IPS-20b (cell line): ENCODE data around the gene ELL2.

Source experiments
- H3K27ac ChIP-seq: one replicate; pipeline ENCODE4 v1.5.1; 2013; ENCODE audit warnings: low read length
- H3K27me3 ChIP-seq: 2 replicates; pipeline ENCODE4 v1.6.1; 2013; ENCODE audit warnings: mild to moderate bottlenecking, low read length, inconsistent platforms; ENCODE audit not compliant: insufficient read depth
- H3K36me3 ChIP-seq: 2 replicates; pipeline ENCODE4 v1.6.1; 2013; ENCODE audit warnings: low read depth, mild to moderate bottlenecking, inconsistent platforms, low read length, moderate library complexity; ENCODE audit not compliant: insufficient read depth
- H3K4me1 ChIP-seq: 2 replicates; pipeline ENCODE4 v1.6.1; 2013; ENCODE audit warnings: mild to moderate bottlenecking, control low read depth, inconsistent platforms, low read length, moderate library complexity; ENCODE audit not compliant: insufficient read depth
- H3K4me3 ChIP-seq: 2 replicates; pipeline ENCODE4 v1.5.1; 2013; ENCODE audit warnings: mild to moderate bottlenecking, low read length, inconsistent platforms
- H3K9ac ChIP-seq: 2 replicates; pipeline ENCODE4 v1.6.1; 2013; ENCODE audit warnings: low read depth, mild to moderate bottlenecking, inconsistent platforms, low read length, moderate library complexity
- H3K9me3 ChIP-seq: 2 replicates; pipeline ENCODE4 v1.6.1; 2013; ENCODE audit warnings: mild to moderate bottlenecking, low read depth, low read length, inconsistent platforms; ENCODE audit not compliant: insufficient read depth

ELL2 gene

GRCh38 chr5:95899829-95900228, 61.8 kb downstream of the ELL2 start:
- H3K9ac ChIP-seq, result no peak overlapping the region
- no peaks in the 10 kb centered on the region for H3K27me3 ChIP-seq
- peaks cover 19% of the 10 kb centered on the region for H3K4me1 ChIP-seq
- H3K27ac ChIP-seq, result no peak overlapping the region
- peaks cover 5% of the 10 kb centered on the region for H3K36me3 ChIP-seq
- no peaks in the 10 kb centered on the region for H3K9me3 ChIP-seq
- H3K4me3 ChIP-seq, result no peak overlapping the region

GRCh38 chr5:95899006-95899405, 62.6 kb downstream of the ELL2 start:
- H3K27ac ChIP-seq, result no peak overlapping the region
- H3K36me3 ChIP-seq, result peaks cover 5% of the 10 kb centered on the region
- peaks cover 25% of the 10 kb centered on the region for H3K4me1 ChIP-seq
- no peak overlapping the region for H3K4me3 ChIP-seq
- no peaks in the 10 kb centered on the region for H3K27me3 ChIP-seq
- H3K9ac ChIP-seq, result no peak overlapping the region
- H3K9me3 ChIP-seq, result no peaks in the 10 kb centered on the region

GRCh38 chr5:95895771-95896170, 65.9 kb downstream of the ELL2 start:
- Histone ChIP-seq H3K4me3 (no peak overlapping the region; the same call in 1 of the 2 replicates), H3K4me1 (peaks cover 25% of the 10 kb centered on the region), H3K36me3 (peaks cover 12% of the 10 kb centered on the region), H3K9me3 (no peaks in the 10 kb centered on the region), H3K27ac (no peak overlapping the region), H3K9ac (no peak overlapping the region), H3K27me3 (no peaks in the 10 kb centered on the region)

GRCh38 chr5:95895251-95895650, 66.4 kb downstream of the ELL2 start:
- Histone ChIP-seq H3K36me3 (peaks cover 17% of the 10 kb centered on the region), H3K4me1 (peaks cover 25% of the 10 kb centered on the region), H3K9ac (peak overlapping the region; percentile 19; the same call in 1 of the 2 replicates), H3K27me3 (no peaks in the 10 kb centered on the region), H3K4me3 (no peak overlapping the region; the same call in 1 of the 2 replicates), H3K27ac (no peak overlapping the region), H3K9me3 (no peaks in the 10 kb centered on the region)

GRCh38 chr5:95892784-95893354, 68.8 kb downstream of the ELL2 start:
- H3K27ac ChIP-seq, result no peak overlapping the region
- no peaks in the 10 kb centered on the region for H3K27me3 ChIP-seq
- no peaks in the 10 kb centered on the region for H3K9me3 ChIP-seq
- H3K4me3 ChIP-seq, result no peak overlapping the region
- H3K4me1 ChIP-seq, result peaks cover 25% of the 10 kb centered on the region
- no peak overlapping the region for H3K9ac ChIP-seq
- H3K36me3 ChIP-seq, result peaks cover 18% of the 10 kb centered on the region

GRCh38 chr5:95891499-95891898, 70.2 kb downstream of the ELL2 start:
- Histone ChIP-seq H3K9me3 (no peaks in the 10 kb centered on the region), H3K4me3 (no peak overlapping the region), H3K27ac (no peak overlapping the region), H3K4me1 (peaks cover 22% of the 10 kb centered on the region), H3K36me3 (peaks cover 14% of the 10 kb centered on the region), H3K9ac (no peak overlapping the region), H3K27me3 (no peaks in the 10 kb centered on the region)

- H3K27ac ChIP-seq, result no peak overlapping the region
- H3K4me1 ChIP-seq, result no peaks in the 10 kb centered on the region
- H3K27me3 ChIP-seq, result no peaks in the 10 kb centered on the region
- H3K9ac ChIP-seq, result no peak overlapping the region
- no peak overlapping the region for H3K4me3 ChIP-seq
- no peaks in the 10 kb centered on the region for H3K9me3 ChIP-seq
- H3K36me3 ChIP-seq, result peaks cover 14% of the 10 kb centered on the region
Observed at GRCh38 chr5:95889076-95889475, 72.6 kb downstream of the ELL2 start.

- Histone ChIP-seq H3K36me3 (peaks cover 14% of the 10 kb centered on the region), H3K27ac (no peak overlapping the region)
Observed at GRCh38 chr5:95887977-95888376, 73.7 kb downstream of the ELL2 start.

GRCh38 chr5:95886340-95887044, 75.2 kb downstream of the ELL2 start:
- Histone ChIP-seq H3K27ac (no peak overlapping the region), H3K4me1 (no peaks in the 10 kb centered on the region), H3K4me3 (no peak overlapping the region), H3K9ac (no peak overlapping the region), H3K27me3 (no peaks in the 10 kb centered on the region), H3K9me3 (no peaks in the 10 kb centered on the region), H3K36me3 (peaks cover 12% of the 10 kb centered on the region)

More at GRCh38 chr5:95887977-95888376, 73.7 kb downstream of the ELL2 start:
- Histone ChIP-seq H3K4me1 (no peaks in the 10 kb centered on the region), H3K27me3 (no peaks in the 10 kb centered on the region), H3K4me3 (no peak overlapping the region), H3K9ac (no peak overlapping the region), H3K9me3 (no peaks in the 10 kb centered on the region)

- Histone ChIP-seq H3K4me1 (no peaks in the 10 kb centered on the region), H3K9me3 (no peaks in the 10 kb centered on the region), H3K9ac (no peak overlapping the region), H3K4me3 (no peak overlapping the region), H3K36me3 (no peaks in the 10 kb centered on the region), H3K27me3 (no peaks in the 10 kb centered on the region), H3K27ac (no peak overlapping the region)
Observed at GRCh38 chr5:95884511-95884910, 77.1 kb downstream of the ELL2 start.

- no peaks in the 10 kb centered on the region for H3K4me1 ChIP-seq
- H3K27me3 ChIP-seq, result no peaks in the 10 kb centered on the region
- H3K9ac ChIP-seq, result no peak overlapping the region
- H3K9me3 ChIP-seq, result no peaks in the 10 kb centered on the region
- no peak overlapping the region for H3K27ac ChIP-seq
- no peaks in the 10 kb centered on the region for H3K36me3 ChIP-seq
- no peak overlapping the region for H3K4me3 ChIP-seq
Observed at GRCh38 chr5:95884017-95884325, 77.7 kb downstream of the ELL2 start.

- Histone ChIP-seq H3K9me3 (no peaks in the 10 kb centered on the region), H3K4me1 (no peaks in the 10 kb centered on the region), H3K36me3 (no peaks in the 10 kb centered on the region), H3K27me3 (no peaks in the 10 kb centered on the region), H3K27ac (no peak overlapping the region), H3K4me3 (no peak overlapping the region), H3K9ac (no peak overlapping the region)
Observed at GRCh38 chr5:95883185-95884016, 78.2 kb downstream of the ELL2 start.
